ENCODE results near the gene BTAF1.

Gene BTAF1

DNA sequence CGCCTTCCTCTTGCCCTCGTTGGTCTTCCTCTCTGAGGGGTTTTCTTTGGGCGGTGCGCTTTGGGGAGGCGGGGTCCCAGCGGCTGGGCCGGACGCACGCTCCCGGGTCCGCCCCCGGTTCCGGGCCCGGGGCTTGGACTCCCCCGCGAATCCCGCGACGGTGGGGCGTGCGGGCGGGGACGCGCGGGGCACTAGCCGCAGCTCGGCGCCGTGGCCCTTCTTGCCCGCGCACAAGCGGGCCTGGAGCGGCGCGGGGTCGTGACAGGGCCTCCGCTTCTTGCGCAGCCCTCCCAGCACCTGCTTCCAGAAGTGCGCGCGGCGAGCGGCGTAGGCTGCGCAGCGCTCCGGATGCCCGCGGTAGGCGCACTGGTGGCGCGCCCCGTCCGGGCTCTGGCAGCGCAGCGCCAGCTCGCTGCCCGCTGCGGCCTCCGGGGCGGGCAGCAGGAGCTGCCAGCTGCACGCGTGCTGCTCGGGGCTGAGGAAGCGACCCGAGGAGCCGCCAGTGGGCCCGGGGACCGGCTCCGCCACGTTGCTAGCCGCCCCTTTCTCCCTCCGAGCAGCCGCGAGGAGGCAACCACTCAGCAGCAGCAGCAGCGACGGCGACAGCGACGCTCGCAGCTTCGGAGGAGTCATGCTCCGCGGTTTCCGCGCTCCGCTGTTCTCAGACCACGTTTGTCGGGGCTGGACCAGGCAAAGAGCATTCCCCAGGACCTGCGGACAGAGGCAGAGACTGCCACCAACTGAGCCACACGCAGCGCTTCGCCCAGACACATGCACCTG lies 15.0 kb upstream of the BTAF1 start:
- peak; percentile 50 for DNase-seq

DNA sequence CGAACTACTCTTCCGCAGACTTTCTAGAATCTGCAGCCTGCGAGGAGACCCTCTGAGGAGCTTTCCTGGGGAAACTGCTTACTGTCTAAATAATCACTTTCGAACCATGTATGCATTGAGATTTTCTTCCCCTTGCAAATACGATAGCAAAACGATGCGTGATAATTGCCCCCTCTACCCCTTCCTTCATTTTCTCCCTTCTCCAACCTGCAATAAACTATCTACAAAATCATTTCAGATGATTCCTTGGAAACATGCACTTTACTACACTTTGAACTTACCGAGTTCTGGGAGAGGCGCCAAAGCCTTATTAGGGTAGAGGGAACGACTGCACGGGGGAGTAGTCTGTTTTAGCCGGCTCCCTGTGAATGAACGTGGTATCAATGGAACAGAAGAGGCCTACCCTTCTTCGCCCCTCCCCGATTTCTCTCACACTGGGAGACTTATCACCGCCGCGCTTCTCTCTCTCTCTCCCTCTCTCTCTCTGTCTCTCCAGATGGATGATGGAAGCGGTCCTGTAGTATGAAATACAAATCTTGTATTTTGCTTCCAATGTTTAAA lies 14.4 kb upstream of the BTAF1 start, which contains the start of gene FGFBP3:
FGFBP3 (minus strand) TSS at position 370 of the 561 bp plus-strand sequence. CDS start 517 bp downstream, outside the sequence.
- DNase-seq: peak; percentile 9

DNA sequence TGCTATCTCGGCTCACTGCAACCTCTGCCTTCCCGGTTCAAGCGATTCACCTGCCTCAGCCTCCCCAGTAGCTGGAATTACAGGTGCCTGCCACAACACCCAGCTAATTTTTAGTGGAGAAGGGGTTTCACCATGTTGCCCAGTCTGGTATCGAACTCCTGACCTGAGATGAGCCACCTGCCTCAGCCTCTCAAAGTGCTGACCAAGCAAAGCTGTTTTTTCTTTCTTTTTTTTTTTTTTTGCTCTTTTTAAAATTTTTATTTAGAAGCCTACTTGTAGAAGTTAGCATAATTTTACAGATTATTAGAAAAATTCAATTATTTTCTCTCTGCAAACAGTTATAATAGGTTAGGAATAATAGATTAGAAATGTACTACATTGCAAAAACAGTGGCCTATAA lies 13.1 kb upstream of the BTAF1 start:
- DNase-seq: no peak

DNA sequence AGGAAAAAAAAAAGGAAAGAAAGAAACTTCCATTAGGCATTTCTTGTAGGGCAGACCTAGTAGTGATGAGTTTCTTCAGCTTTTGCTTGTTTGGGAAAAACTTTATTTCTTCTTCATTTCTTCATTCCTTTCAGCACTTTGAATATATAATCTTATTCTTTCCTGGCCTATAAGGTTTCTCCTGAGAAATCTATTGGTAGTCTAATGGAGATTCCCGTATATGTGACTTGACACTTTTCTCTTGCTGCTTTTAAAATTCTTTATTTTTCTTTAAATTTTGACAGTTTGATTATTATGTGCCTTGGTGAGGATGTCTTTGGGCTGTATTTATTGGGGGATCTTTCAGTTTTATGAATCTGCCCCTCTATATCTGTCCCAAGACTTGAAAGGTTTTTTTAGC lies 3.9 kb upstream of the BTAF1 start:
- DNase-seq: no peak

DNA sequence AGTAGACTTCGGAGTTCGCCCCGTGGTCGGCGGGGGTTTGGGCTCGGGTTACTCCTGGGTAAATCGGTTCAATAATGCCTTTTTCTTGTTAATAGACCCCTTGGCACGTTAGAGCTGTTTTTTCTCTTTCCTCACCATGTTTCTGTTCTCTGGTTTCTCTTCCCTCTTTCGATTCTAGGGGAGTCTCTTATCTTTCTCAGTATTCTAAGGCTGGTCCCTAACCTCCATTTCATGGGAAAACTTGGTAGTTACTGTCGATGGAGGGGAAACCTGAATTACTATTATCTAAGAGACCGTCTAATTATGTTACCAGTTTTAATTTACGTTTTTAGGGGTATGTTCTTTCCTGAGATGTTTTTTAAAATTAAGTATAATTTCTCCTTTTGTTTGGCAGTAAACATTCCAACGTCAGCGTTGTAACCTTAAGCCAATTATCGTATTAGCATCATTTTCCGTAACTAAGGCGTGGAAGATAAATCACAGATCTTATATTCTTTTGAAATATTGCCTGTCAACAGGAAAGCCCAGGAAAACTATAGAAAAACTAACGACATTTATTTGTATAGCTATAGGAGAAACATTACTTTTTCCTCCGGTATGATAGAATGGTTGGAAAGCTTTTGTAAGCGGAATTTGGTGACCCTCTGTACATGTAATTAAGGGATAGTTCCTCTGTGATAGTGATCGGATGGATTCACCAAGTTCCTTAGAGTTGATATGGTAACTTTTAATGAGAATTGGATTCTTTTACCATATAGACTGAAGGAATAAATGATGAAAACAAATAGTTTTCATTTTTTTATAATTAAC lies 847 bp downstream of the BTAF1 start:
- no peak for DNase-seq

DNA sequence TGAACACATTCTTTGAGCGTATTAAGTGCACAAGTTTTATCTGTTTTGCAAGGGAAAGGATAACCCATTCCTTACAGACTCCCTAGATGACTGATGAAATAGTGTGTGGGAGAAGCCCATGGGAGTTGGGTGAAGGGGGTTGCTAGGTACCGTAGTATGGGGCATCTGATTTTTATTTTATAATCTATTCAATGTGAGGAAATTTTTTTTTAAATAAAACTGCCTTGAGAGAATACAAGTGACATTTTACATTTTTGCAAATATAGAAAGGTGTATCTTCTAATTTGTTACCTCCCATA lies 1.4 kb downstream of the BTAF1 start:
- DNase-seq: no peak

DNA sequence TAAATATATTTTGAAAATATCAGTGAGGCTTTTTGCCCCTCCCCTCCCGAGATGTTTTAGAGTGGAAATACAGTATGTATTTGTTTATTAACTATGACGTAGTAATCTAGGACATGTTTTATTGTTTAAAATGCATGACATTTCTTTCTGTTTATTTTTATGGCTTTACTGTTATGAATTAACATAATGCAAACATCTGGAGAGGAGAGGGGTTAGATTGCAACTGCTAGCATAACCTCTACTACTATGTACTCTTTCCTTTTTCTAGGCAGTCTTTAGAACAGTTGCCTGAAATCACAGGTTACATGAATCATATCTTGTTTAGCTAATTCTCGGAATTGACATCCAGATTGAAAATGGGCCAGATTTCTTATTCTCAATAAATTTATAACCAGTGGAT lies 7.4 kb downstream of the BTAF1 start:
- no peak for DNase-seq

DNA sequence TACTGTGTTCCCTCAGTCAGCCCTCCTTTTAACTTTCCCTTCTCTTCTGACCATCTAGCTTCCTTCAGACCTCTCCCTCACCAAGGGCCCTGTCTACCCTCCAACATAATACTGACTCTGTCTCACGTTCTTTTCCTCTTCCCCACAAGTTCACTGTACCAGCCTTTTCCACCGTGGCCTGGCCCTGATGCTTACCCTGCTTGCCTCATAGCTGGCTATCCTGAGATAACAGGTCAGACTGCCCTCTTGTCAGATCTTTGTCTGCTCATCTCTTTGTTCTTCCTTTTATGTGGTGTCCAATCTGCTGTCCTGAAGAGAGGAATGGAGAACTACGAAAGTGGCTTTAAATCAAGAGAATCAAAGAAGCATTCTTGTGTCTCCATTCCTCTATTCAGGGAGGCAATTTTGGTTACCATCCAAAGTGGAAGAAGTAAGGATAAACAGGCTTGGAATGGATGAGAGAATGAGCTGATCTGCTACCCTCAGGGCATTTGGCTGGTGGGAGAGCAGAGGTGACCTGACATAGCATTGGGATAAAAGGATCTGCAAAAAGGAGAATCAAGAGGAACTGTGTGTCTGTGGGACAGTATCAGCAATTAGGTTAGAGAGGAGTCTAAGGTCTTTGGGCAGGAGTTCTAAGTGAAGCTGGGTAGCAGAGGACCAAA lies 8.1 kb downstream of the BTAF1 start:
- DNase-seq: no peak

DNA sequence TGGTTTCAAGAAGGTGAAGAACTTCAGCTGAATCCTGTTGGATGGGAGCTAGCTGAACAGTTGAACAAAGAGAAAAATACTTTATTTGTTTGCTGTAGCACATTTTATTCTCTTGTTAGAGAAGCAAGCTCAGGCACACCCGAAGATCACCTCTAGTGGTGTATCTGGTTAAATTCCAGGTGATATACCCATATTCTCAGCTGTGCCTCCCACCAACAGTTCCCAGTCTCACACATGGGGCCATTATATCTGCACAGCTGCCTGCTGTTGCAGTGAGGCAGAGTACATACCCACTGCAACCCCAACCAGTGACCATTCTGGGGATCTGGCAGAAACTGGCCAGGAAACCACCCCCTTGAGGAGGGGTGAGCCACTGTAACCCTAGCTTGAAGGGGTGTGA lies 9.2 kb downstream of the BTAF1 start:
- no peak for DNase-seq

DNA sequence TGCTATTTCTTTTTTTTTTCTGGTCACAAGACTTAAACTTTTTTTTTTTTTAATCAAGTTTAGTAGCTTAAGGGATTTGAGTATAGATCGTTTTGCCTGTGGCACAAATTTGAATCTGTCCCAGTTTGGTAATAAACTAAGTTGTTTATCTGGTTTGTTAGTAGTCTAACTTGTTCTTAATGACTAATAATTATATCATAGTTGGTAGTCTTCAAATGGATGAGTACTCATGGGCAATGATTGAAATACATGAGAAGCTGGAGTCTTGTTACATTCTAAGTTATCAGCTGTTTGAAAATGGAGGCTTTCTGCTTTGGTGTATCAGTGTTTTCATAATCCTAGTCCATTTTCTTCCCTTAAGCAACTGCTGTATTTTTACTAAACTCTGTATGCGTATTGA lies 12.3 kb downstream of the BTAF1 start:
- DNase-seq: no peak

DNA sequence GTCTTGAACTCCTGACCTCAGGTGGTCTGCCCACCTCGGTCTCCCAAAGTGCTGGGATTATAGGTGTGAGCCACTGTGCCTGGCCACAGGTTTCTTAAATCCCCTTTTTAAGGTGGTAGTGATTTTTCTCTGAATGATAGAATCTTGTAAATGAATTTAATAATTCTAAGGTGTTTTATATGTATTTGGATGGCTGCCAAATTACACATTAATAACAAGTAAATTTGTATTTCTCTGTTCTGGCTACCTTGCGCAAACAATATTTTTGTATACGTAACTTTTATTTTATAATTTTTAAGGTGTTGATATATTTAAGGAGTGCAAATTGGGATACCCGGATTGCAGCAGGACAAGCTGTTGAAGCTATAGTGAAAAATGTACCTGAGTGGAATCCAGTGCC lies 16.1 kb downstream of the BTAF1 start:
- no peak for DNase-seq

DNA sequence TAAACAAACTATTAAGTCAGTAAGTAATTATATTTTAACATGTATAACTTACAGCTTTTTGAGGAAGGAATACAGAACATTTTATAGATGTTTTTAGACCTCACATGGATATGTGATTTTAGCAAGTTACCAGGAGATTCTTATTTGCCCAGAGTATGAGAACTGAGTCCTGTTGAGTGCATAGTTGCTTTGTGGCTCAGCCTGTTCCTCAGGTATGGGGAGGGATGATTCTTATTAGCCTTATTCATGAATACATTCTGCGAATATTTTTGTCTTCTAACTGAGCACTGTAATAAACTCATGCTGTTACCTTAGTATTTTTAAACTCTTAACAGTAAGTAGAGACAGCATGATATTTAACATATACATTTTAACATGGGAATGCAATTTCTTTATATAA lies 17.9 kb downstream of the BTAF1 start:
- no peak for DNase-seq

DNA sequence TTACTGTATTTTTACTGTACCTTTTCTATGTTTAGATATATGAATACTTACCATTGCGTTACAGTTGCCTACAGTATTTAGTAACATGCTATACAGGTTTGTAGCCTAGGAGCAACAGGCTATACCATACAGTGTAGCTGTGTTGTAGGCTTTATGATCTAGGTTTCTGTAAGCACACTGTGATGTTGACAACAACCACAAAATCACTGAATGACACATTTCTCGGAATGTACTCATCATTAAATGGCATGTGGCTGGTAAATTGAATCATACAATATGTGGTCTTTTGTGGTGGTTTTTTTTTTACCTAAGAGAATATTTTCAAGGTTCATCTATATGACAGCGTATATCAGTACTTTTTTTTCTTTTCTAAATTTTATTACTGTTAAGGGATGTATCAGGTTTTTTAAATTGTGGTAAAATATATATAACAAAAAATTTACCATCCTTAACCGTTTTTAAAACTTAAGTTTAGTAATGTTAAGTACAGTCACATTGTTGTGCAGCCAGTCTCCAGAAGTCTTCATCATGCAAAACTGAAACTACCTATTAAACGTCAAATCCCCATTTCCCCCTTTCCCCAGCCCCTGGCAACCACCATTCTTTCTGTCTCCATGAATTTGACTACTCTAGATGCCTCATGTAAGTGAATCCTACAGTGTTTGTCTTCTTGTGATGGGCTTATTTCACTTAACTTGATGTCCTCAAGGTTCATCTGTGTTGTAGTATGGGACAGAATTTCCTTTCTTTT lies 21.5 kb downstream of the BTAF1 start:
- DNase-seq: no peak

DNA sequence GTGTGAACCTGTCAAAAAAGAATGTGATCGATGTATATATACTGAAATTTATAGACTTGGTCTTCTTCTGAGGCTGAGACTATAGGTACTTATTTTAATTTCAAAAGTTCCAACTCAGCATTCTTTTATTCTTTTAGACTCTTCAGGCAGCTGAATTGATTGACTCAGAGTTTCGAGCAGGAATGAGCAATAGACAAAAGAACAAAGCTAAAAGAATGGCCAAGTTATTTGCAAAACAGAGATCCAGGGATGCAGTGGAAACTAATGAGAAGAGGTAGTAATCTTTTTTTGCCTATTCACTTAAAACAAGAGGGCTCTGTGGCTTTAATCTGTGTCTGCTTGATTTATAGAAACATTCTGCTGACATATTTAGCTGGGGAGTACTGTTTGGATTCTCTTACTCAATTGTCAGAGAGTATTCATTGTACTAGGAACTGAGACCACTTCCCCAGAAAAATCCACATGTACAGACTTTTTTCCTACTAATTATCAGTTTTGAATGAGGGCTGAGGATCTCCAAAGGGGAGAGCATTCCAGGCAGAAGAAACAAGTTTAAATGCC lies 30.1 kb downstream of the BTAF1 start:
- DNase-seq: no peak

DNA sequence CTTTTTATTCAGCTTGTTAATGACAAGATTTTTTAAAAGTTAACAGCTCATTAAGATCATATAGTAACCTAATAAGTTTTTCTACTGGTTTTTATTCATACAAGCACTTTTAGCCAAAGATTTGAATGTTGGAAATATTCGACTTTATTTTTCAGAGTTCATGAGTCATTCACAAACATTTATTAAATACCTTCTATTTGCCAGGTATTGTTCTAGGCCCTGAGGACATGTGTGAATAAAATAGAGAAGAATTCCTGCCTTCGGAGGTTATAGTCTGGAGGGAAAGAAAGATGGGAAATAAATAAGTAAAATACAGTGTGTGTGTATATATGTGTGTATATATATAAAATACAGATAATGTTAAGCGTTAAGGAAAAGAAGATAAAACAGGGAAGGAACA lies 31.5 kb downstream of the BTAF1 start:
- DNase-seq: no peak

DNA sequence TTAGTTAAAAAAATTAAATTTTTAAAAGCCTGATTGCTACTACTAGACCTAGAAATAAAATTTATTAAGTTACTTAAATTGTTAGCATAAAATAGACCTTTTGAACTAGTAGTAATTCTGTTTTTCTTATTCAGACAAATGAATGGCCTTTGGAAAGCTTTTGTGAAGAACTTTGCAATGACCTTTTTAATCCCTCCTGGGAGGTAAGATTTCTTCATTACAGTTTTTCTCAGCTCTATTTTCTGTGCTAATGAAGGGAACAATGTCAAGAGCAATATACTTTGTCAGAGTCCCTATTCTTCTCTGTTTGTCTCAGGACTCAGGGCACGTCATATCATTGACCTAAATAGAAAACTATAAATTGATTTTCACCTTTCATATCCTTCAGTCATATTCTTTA lies 33.5 kb downstream of the BTAF1 start:
- no peak for DNase-seq

DNA sequence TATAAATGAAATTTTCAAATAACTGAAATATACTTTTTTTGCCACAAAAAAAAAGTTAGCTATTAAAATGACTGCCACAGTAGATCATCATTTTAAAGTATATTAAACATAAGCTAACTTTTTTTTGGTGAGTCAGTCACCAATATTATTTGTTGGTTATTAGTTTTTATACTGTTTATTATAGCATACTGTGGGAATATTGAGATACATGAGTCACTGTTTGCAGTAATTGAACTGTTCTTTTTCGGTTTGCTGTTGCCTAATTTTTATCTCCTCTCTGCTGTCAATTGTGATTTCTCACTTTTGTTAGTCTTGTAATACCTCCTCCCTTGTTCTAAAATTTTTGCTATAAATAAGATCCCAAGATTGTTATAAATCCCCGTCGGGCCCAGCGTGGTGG lies 45.7 kb downstream of the BTAF1 start:
- DNase-seq: no peak

DNA sequence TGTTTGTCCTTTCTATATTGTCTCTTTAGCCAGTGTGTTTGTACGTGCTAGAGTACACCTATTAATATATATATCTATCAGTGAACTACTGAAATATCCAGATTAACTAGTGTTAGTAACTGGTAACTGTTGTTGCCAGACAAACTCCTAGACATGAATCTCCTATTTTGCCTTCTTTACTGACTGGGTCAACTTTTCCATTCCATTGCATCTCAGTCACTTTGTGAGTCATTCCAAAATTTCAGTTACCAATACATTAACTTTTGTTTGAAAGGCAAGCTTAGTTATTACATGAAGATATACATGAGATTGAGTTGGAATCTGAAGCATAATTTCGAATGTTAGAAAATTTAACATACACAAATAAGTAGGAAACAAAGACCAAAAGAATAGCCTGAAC lies 51.4 kb downstream of the BTAF1 start:
- no peak for DNase-seq

DNA sequence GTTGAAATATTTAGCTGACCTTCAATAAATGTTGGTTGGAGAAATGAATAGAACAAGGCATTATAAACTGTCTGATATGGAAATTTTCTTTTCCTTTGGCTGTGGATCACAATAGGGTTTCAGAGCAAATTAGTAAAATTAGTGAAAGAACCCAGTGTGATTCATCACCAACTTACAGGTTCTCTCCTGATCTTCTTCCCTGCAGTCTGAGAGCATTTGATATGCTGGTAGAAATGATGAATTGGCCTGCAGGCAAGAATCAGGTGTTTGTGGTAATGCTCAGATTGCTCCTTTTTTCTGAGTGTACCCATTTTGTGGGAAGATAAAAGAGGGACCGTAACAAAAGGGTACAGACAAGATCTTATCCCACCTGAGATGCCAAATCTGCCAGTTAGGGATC lies 51.9 kb downstream of the BTAF1 start:
- DNase-seq: no peak

DNA sequence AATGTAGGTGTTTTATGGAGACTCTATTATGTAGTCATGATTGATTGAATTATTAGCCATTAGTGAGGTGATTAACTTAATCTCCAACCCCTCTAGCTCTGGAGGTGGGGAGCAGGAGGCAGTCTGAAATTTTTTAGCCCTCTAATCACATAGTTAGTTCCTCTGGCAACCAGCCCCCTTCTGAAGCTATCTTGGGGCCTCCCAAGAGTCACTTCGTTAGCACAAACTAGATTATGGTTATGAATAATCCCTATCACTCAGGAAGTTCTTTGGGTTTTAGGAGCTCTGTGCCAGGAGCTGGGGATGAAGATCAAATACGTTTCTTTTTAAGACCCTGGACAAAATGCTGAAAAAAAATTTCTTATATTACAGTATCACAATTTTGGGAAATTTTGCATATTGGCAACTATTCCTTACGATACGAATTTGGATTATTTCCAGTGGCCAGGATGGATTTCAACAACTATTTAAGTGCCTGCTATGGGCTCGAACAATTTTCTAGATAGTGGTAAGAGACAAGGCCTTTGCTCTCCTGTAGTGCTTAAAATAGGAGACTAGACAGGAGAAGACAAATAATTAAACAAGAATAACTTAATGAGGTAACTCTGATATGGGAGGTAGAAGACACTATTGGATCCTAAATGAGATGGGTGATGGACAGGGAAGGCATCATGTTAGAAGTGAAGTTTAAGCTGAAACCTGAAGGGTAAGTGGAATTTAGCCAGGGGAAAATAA lies 52.9 kb downstream of the BTAF1 start:
- no peak for DNase-seq

DNA sequence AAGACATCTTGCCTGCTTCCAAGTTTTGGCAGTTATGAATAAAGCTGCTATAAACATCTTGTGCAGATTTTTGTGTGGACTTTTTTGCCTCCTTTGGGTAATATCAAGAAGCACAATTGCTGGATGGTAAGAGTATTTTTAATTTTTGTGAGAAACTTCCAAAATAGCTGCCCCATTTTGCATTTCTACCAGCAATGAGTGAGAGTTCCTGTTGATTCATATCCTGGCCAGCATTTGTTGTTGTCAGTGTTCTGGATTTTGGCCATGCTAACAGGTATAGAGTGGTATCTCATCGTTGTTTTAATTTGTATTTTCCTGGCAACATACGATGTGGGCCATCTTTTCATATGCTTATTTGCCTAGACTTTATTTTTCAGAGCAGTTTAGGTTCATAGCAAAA lies 53.9 kb downstream of the BTAF1 start:
- no peak for DNase-seq

DNA sequence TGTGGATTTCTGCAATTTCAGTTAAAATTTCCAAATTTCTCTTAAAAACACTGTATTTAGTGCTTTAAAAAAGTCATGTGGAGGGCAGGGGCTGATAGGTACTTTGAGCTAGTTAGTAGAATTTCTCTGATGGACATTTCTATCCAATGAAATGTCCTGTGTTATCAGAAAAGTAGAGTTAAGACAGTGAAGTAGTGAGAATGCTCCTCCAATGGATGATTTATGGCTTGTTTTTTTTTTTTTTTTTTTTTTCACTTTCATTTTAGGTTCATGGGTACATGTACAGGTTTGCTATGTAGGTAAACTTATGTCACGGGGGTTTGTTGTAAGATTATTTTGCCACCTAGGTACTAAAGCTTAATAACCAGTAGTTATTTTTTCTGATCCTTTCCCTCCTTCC lies 55.0 kb downstream of the BTAF1 start:
- DNase-seq: no peak

Measured in NCI-H2029 (cell line).